GM15510 (cell line): ENCODE results near the gene RNPC3.
"Not testable (repeated sequence)": the region's sequence is repeated elsewhere in the genome, so short reads cannot be mapped to it uniquely, and the experiment has no call there.

Source experiments
- POLR2A ChIP-seq: IDR thresholded peaks from 3 replicates; pipeline ENCODE4 v1.6.1; 2011; ENCODE audit warnings: borderline replicate concordance; ENCODE audit not compliant: insufficient read length; ENCODE audit errors: extremely low read depth

The RNPC3 gene

GRCh38 chr1:103525114-103525606, 339 bp upstream of the RNPC3 start:
- no peak for TF ChIP-seq POLR2A

GRCh38 chr1:103527331-103527730, 1.8 kb downstream of the RNPC3 start:
- no peak for TF ChIP-seq POLR2A

DNA sequence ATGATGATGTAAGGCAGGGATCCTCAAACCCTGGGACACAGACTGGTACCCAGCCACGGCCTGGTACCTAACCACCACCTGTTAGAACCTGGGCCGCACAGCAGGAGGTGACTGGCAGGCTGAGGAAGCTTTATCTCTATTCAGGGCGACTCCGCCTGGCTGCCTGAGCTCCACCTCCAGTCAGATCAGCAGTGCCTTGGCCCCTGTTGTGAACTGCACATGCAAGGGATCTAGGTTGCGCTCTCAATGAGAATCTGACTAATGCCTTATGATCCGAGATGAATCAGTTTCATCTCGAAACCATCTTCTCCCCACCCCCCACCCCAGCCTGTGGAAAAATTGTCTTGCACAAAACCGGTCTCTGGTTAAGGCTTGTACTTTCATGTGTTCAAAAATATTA, 4.2 kb downstream of the RNPC3 start:
- no peak for TF ChIP-seq POLR2A

- TF ChIP-seq POLR2A = no peak
Observed at GRCh38 chr1:103538226-103538625, 12.7 kb downstream of the RNPC3 start.

GRCh38 chr1:103541431-103541830, 15.9 kb downstream of the RNPC3 start:
- TF ChIP-seq POLR2A = no peak

GRCh38 chr1:103546496-103546895, 21.0 kb downstream of the RNPC3 start:
- TF ChIP-seq POLR2A = no peak

- TF ChIP-seq POLR2A = no peak
Observed at GRCh38 chr1:103547840-103548239, 22.3 kb downstream of the RNPC3 start.

GRCh38 chr1:103560427-103560826, 34.9 kb downstream of the RNPC3 start:
- no peak for TF ChIP-seq POLR2A

- no peak for TF ChIP-seq POLR2A
Observed at GRCh38 chr1:103561643-103562395, 36.3 kb downstream of the RNPC3 start.

DNA sequence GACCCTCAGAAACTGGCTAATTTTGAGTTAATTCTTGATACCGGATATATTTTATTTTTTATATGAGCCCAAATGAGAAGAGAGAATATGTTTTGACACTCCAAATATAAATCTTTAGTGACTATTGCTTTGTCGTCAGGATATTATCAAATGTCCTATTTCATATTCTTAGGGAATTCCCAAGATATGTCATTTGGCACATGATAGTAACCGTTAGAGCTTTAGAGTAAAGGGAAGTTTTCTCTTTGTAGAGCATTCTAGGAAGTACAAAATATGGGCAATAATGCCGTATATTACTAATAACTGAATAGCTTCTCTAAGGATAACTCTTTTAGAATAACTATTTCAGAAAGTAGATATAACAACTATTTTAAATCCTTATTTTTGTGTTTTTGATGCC, 37.6 kb downstream of the RNPC3 start:
- TF ChIP-seq POLR2A = no peak

DNA sequence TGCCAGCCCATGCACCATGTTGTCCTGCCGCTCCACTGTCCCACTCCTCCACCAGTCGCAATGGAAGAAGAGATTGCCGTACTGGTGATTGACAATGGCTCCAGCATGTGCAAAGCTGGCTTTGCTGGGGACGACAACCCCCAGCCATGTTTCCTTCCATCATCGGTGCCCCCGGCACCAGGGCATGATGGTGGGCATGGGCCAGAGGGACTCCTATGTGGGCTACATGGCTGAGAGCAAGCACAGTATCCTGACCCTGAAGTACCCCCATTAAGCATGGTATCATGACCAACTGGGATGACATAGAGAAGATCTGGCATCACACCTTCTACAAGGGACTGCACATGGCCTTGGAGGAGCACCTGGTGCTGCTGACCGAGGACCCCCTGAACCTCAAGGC, 44.0 kb downstream of the RNPC3 start:
- TF ChIP-seq POLR2A = no peak

GRCh38 chr1:103571289-103571688, 45.8 kb downstream of the RNPC3 start, which contains the start of gene AMY2B:
Gene AMY2B (plus strand): TSS chr1:103571589. CDS start chr1:103571603, 14 bp downstream.
- not testable (repeated sequence) for TF ChIP-seq POLR2A

- TF ChIP-seq POLR2A = no peak
Observed at GRCh38 chr1:103576065-103576464, 50.6 kb downstream of the RNPC3 start.

GRCh38 chr1:103582464-103582863, 57.0 kb downstream of the RNPC3 start:
- no peak for TF ChIP-seq POLR2A

- no peak for TF ChIP-seq POLR2A
Observed at GRCh38 chr1:103583887-103584286, 58.4 kb downstream of the RNPC3 start.

DNA sequence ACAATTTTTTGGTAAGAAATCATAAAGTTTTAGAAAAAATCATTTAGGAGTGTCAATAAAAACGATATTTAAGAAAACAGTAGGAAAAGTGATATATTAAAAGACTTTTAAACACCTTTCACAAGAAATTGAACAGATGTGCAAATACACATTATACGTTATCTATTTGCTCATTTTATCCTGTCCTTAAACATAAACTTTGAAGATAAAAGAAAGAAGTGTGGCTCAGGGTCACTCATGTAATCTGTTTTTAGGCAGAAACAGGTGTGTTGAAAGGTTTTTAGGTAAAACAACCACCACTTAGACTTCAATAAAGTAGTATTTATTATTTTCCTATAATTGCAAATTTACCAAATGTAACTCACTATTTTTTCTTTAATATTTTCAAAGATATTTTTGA, 59.0 kb downstream of the RNPC3 start:
- no peak for TF ChIP-seq POLR2A
